Measurements from ENCODE around the gene ANK3. TPM values are rescaled to one million over a fixed set of nuclear protein-coding genes. Genes with fewer than 3 reads are reported as not detected.

The ANK3 gene
- total RNA-seq, 1 donor from 2014 or later, result 65.3 TPM

- DNase-seq (ENCODE audit: extremely low spot score in 2 of 2), result no peak
- Histone ChIP-seq H3K27me3 (no peaks in the 10 kb centered on the region), H3K27ac (no peak overlapping the region), H3K4me3 (no peak overlapping the region), H3K36me3 (no peaks in the 10 kb centered on the region), H3K4me1 (no peaks in the 10 kb centered on the region), H3K9me3 (no peaks in the 10 kb centered on the region)
- TF ChIP-seq POLR2A (IDR thresholded peaks at IDR 0.05) (no peak), POLR2AphosphoS5 (IDR thresholded peaks at IDR 0.05; ENCODE audit: insufficient read depth in 1 of 2, low read depth in 1 of 2) (no peak)
- TF ChIP-seq, protein P1, sequence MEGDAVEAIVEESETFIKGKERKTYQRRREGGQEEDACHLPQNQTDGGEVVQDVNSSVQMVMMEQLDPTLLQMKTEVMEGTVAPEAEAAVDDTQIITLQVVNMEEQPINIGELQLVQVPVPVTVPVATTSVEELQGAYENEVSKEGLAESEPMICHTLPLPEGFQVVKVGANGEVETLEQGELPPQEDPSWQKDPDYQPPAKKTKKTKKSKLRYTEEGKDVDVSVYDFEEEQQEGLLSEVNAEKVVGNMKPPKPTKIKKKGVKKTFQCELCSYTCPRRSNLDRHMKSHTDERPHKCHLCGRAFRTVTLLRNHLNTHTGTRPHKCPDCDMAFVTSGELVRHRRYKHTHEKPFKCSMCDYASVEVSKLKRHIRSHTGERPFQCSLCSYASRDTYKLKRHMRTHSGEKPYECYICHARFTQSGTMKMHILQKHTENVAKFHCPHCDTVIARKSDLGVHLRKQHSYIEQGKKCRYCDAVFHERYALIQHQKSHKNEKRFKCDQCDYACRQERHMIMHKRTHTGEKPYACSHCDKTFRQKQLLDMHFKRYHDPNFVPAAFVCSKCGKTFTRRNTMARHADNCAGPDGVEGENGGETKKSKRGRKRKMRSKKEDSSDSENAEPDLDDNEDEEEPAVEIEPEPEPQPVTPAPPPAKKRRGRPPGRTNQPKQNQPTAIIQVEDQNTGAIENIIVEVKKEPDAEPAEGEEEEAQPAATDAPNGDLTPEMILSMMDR (IDR thresholded peaks at IDR 0.05), result no peak
- intact Hi-C loops (cut with DNase I), result no loop called here
Observed at GRCh38 chr10:60155943-60156683, 233.6 kb downstream of the ANK3 start.

GRCh38 chr10:60155099-60155877 is 234.4 kb downstream of the ANK3 start:
- DNase-seq (ENCODE audit: extremely low spot score in 2 of 2), result no peak
- Histone ChIP-seq H3K9me3 (no peaks in the 10 kb centered on the region), H3K27me3 (no peaks in the 10 kb centered on the region), H3K27ac (no peak overlapping the region), H3K4me1 (no peaks in the 10 kb centered on the region), H3K36me3 (no peaks in the 10 kb centered on the region), H3K4me3 (no peak overlapping the region)
- TF ChIP-seq, protein P1 (IDR thresholded peaks at IDR 0.05), result no peak
- intact Hi-C loops (cut with DNase I), result no loop called here

DNA sequence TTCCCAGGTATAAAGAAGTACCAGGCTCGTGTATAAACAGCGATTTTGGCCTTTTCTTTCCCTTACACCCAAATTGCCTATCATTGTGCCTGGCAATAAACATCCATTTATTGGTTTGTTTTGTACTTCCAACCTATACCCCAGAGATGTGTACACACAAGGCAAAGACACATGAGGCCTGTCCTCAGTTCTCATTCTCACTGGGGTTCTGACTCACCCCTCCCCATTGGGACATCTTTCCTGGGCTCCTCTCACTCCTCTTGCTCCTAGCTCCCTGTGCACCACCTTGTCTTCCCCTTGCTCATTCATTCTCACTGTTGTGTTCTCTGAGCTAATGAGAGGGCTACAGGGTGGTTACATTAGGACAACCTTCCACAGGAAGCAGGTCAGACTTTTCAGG is 240.7 kb downstream of the ANK3 start:
- Histone ChIP-seq H3K27me3 (no peaks in the 10 kb centered on the region), H3K36me3 (no peaks in the 10 kb centered on the region), H3K9me3 (no peaks in the 10 kb centered on the region), H3K27ac (no peak overlapping the region), H3K4me1 (peaks cover 13% of the 10 kb centered on the region), H3K4me3 (no peak overlapping the region)
- DNase-seq (ENCODE audit: extremely low spot score in 2 of 2), result no peak
- TF ChIP-seq POLR2A (IDR thresholded peaks at IDR 0.05), result no peak
- no peak for TF ChIP-seq POLR2AphosphoS5 (IDR thresholded peaks at IDR 0.05; ENCODE audit: insufficient read depth in 1 of 2, low read depth in 1 of 2)
- TF ChIP-seq, protein P1 (IDR thresholded peaks at IDR 0.05), result no peak
- intact Hi-C loops (cut with DNase I), result no loop called here

GRCh38 chr10:60148266-60148840 is 241.3 kb downstream of the ANK3 start:
- H3K9me3 ChIP-seq, result no peaks in the 10 kb centered on the region
- H3K27me3 ChIP-seq, result no peaks in the 10 kb centered on the region
- no peak overlapping the region for H3K27ac ChIP-seq
- TF ChIP-seq POLR2AphosphoS5 (IDR thresholded peaks at IDR 0.05; ENCODE audit: insufficient read depth in 1 of 2, low read depth in 1 of 2), result peak in 1 of 2 donors; percentile 68
- TF ChIP-seq, protein P1 (IDR thresholded peaks at IDR 0.05), result no peak
- H3K4me1 ChIP-seq, result peaks cover 13% of the 10 kb centered on the region
- no peak overlapping the region for H3K4me3 ChIP-seq
- H3K36me3 ChIP-seq, result no peaks in the 10 kb centered on the region
- no peak for DNase-seq (ENCODE audit: extremely low spot score in 2 of 2)
- intact Hi-C loops (cut with DNase I), result no loop called here

Measured in vagina (tissue), 2 donors.